NCI-H187 (cell line): ENCODE results near the gene TTC28.

ENCODE experiments used
- DNase-seq, 2 experiments: peaks; one replicate each; lab custom pipeline; 2025; lab: John Stamatoyannopoulos, UW

Gene TTC28

GRCh38 chr22:28440592-28441390 is 238.8 kb downstream of the TTC28 start:
- no peak for DNase-seq

DNA sequence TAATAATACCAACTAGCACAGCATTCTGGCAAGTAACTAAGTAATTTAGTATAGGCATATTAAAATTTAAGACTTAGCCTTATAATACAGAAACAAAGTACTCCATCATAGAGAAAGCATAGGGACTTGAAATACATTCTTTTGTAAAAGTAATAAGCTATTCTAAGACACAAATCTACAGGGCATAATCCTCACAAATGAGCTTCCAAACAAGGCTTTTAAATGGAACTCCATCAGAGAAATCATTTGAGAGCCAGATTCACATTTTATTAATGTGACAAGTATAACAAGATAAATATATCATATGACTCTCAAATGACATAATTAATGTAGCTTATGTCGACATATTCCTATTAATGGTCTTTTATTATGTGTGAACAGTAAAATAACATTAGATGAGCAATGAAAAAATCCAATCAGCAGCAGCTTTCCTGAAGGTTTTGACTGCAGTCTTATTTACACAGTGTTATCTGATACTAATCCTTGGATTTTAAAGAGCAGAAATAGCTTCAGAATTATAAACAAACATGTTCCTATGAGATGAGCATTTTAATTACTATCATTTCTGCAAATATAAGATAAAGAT is 241.4 kb downstream of the TTC28 start:
- no peak for DNase-seq

DNA sequence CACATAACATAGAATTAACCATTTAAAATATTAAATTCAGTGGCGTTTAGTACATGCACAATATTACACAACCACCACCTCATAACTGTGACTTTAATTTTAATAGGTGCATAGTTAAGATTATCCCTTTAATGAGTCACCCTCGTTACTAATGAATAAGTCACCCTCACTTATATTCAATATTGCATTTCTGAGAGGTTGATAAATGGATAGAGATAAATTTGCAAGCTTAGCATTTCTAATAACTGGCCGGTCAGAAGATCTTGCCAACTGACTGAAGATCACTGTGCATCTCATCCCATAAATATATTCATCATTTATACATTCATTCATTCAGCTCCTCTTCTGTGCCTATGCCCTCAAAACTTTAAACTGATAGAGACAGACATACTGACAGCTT is 243.7 kb downstream of the TTC28 start:
- no peak for DNase-seq

- no peak for DNase-seq
Observed at GRCh38 chr22:28435140-28435768, 244.4 kb downstream of the TTC28 start.

DNA sequence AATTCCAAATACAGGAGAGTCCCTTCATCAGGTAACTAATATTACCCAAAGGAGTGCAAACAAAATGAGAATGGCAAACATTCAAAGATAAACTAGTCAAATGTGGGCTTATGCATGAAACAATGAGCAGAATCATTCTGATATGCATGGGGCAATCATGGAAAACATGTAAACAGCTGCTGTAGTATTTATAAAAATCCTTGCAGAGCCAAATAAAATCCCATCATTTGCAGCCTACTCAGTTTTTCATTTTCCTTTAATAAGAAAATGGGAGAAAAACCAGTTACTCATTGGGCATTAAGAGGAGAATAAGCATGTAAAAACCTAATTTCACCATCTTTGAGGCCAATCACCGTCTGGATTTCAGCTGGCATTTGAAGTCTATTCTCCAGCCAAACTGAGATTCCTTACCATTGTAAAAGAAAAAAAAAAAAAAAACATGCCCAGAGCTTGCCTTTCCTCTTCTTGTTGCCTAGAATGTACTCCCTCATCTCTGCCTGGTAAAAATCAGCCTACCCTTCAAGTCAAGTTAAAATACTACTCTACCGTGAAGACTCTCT is 249.1 kb downstream of the TTC28 start:
- no peak for DNase-seq

- no peak for DNase-seq
Observed at GRCh38 chr22:28429711-28430110, 249.9 kb downstream of the TTC28 start.

GRCh38 chr22:28428271-28428670 is 251.4 kb downstream of the TTC28 start:
- no peak for DNase-seq

DNA sequence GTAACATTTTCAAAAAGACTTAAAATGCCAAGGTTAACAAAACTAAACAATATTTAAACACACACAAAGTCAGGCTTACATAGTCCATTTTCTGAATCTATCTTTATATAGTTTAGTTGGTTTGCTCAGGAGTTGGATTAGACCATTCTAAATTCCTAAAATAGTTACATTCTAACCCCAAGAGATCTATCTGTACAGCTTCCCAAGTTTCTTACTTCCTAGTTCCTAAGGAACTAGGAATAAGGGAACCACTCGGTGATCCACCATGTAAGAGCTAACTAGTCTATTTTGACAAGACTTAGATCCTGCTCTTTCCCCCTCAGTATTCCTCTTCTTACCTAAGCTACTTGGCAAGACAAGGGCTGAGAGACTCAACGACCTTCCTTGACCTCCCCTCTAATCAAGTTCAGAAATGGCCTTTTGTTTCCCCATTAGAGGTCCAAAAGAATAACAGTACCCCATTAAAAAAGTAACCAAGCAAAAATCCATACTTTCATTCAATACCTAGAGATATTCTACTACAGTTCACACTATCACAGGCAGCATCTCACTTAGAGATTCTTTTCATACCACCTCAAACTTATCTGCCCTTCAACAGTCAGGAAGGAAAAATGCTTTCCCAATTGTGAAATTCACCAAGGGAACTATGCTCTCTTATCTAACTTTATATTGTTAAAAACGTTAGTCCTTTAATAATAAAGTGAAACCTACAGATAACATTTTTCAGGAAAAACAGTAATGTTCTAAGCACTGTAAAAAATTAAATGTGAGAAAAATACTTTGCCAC is 253.1 kb downstream of the TTC28 start:
- DNase-seq = no peak

DNA sequence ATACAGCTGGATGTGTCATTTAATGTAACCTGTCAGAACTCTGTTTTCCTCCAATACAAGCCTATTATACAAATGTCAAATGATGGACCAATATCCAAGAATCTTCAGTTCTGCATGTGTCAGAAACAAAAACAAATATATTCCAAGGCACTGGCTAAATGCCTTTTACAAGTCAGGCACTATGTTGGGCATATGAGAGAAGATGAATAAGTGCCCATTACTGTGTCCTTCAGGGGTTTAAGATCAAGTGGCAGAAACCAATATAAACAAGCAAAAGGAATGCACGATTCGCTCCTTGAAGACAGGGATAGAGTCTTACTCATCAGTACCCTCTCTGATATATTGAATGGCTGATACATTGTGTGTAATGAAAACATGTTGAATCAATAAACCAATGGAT is 254.4 kb downstream of the TTC28 start:
- no peak for DNase-seq

GRCh38 chr22:28424427-28425080 is 255.1 kb downstream of the TTC28 start:
- DNase-seq = peak in 1 of 2 experiments; percentile 16

DNA sequence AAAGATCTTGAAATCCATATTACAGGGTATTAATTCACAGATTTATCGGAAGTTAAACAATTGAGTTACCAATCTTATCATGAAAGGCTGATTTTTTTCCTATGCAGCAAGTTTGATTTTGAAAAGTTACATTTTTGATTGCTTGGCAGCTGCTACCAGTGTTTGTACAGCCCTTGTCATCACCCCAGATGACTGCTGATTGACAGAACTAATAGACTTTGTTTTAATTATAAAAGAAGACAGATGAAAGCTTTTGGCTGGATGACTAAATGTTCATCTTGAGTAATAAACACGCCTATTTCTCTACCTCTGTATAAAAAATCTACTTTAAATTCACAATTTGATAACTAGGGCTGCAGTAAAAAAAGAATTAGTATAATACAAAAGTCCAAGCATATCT is 259.7 kb downstream of the TTC28 start:
- DNase-seq = no peak

DNA sequence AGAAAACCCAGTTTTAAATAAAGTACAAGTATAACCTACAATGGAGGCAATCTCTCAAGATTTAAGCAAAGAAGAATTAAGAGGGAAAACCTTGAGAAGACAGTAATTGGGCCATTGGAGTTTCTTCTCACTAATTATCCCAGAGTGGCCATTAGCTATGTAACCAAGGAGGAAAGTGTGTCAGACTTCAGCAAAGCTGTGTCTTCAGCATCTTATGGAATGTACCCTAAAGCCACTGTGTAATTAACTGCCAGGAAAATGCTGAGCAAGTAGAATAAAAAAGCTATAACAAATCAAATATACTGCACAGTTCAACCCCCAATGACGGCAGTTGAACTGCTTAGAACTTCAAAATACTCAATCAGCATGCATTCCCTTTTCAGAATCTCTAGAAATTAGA is 261.6 kb downstream of the TTC28 start:
- DNase-seq = no peak

- DNase-seq = no peak
Observed at GRCh38 chr22:28417431-28417830, 262.2 kb downstream of the TTC28 start.

DNA sequence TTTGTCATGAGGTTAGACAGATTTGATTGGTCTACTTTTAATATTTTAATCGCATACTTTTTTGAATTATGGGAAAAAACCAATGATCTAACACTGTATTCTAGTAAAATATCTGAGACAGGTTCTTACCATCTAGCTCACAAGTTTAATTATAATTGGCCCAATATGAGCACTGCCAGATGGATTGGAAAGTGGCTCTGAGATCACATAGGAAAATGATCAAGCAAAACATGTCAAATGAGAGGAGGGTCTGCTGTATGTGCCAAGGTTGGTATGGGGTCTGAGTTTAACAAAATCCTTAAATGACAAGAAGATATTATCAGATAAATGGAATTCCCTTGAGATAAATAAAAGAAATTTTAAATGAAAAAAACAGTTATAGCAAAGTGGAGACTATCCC is 264.7 kb downstream of the TTC28 start:
- DNase-seq = no peak

GRCh38 chr22:28413612-28414399 is 265.8 kb downstream of the TTC28 start:
- no peak for DNase-seq

- DNase-seq = no peak
Observed at GRCh38 chr22:28412109-28412508, 267.5 kb downstream of the TTC28 start.

DNA sequence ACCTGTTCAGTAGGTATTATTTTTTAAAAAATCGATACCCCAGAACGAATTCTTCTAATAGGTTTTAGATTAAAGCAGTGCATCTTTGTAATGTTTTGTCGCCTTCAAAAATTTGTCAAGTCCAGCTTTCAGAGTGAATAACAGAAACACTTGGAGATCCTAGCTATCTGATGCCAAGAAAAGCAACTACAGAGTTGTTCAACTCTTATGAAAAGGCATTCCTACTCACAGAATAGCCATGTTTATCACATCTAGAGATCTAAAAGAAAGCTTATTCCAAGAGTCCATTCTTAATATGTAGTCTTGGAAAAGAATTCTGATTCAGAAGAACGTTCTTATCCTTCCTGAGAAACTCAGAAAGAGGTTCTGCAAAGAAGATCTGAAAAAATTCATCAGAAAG is 268.5 kb downstream of the TTC28 start:
- no peak for DNase-seq

GRCh38 chr22:28410050-28410816 is 269.4 kb downstream of the TTC28 start:
- DNase-seq = no peak

DNA sequence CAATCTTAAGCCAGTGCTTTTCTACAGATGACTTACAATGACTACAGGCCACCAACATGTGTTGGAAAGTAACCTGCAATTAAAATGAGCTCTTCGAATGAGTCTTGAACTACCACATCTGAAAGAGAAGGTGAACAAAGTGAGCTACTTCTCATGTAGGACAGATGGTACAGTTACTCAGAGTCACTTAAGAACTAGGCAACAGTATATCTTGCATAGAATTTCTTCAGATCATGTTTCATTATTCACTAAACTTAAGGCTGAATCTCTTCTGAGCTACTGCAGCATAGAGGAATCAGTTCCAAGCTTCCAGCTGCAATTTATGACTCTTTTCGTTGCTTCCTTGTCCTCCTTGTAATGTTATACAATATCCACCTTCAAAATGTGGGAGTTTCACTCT is 270.9 kb downstream of the TTC28 start:
- no peak for DNase-seq

- no peak for DNase-seq
Observed at GRCh38 chr22:28407645-28408044, 272.0 kb downstream of the TTC28 start.
